GM15510 (cell line): ENCODE measurements around the gene RUVBL1.

Experiments
- POLR2A ChIP-seq: IDR thresholded peaks from 3 replicates; pipeline ENCODE4 v1.6.1; 2011; ENCODE audit warnings: borderline replicate concordance; ENCODE audit not compliant: insufficient read length; ENCODE audit errors: extremely low read depth

The RUVBL1 gene

GRCh38 chr3:128100638-128101037 is 23.0 kb downstream of the RUVBL1 start:
- TF ChIP-seq POLR2A: no peak

GRCh38 chr3:128100161-128100560 is 23.5 kb downstream of the RUVBL1 start:
- no peak for TF ChIP-seq POLR2A

GRCh38 chr3:128098234-128098633 is 25.4 kb downstream of the RUVBL1 start:
- no peak for TF ChIP-seq POLR2A

GRCh38 chr3:128095222-128095703 is 28.3 kb downstream of the RUVBL1 start:
- no peak for TF ChIP-seq POLR2A

- no peak for TF ChIP-seq POLR2A
These were observed 29.1 kb downstream of the RUVBL1 start for GRCh38 chr3:128094295-128095151.

GRCh38 chr3:128091586-128091985 is 32.0 kb downstream of the RUVBL1 start:
- no peak for TF ChIP-seq POLR2A

- TF ChIP-seq POLR2A: no peak
These were observed 34.5 kb downstream of the RUVBL1 start for GRCh38 chr3:128089135-128089534.

- TF ChIP-seq POLR2A: no peak
These were observed 39.0 kb downstream of the RUVBL1 start for GRCh38 chr3:128084675-128085021.

GRCh38 chr3:128083980-128084674 is 39.5 kb downstream of the RUVBL1 start:
- TF ChIP-seq POLR2A: no peak

GRCh38 chr3:128083396-128083795 is 40.2 kb downstream of the RUVBL1 start:
- no peak for TF ChIP-seq POLR2A

- no peak for TF ChIP-seq POLR2A
These were observed 41.1 kb downstream of the RUVBL1 start for GRCh38 chr3:128082546-128082945.

GRCh38 chr3:128081846-128082245 is 41.8 kb downstream of the RUVBL1 start:
- TF ChIP-seq POLR2A: no peak

- TF ChIP-seq POLR2A: no peak
These were observed 42.4 kb downstream of the RUVBL1 start for GRCh38 chr3:128081226-128081625.

- TF ChIP-seq POLR2A: no peak
These were observed 43.1 kb downstream of the RUVBL1 start for GRCh38 chr3:128080323-128081080.

- no peak for TF ChIP-seq POLR2A
These were observed 43.8 kb downstream of the RUVBL1 start for GRCh38 chr3:128079823-128080222.

GRCh38 chr3:128078875-128079274 is 44.7 kb downstream of the RUVBL1 start:
- no peak for TF ChIP-seq POLR2A

GRCh38 chr3:128078322-128078721 is 45.3 kb downstream of the RUVBL1 start:
- TF ChIP-seq POLR2A: no peak
